ENCODE measurements around the gene CPE.

The CPE gene

DNA sequence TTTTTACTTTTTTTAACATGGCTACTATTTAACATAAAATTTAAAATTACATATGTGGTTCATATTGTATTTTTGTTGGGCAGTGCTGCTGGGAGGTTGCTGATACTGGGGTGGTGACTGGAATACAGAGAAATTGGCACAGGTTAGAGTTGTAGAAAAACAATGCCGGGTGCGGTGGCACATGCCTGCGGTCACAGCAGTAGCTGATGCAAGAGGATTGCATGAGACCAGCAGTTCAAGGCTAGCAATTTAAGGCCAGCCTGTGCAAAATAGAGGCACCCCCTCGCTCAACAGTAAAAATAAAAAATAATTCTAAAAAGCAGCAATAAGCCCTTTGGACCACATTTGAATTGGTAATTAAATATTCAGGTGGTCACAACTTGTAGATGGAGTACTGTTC, 11.8 kb upstream of the CPE start:
- no peak for DNase-seq

GRCh38 chr4:165368114-165368513, 10.7 kb upstream of the CPE start:
- DNase-seq: no peak

DNA sequence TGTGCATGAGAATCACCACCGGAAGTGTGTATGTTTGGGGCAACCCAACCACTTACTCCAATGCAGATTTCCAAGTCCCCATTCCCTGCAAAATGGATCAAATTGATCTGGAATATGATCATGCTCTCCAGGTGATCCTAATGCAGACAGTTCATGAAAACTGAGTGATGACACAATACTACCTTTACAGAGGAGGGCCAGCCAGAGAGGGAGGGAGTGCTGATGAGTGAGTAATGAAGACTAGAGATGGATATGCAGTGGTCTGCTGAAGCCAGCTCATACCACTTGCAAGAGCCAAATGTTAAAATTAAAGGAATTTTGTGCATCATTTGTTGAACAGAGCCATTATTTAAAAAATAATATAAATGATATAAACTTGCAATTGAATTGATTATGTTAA, 10.2 kb upstream of the CPE start:
- no peak for DNase-seq

GRCh38 chr4:165369522-165369921, 9.3 kb upstream of the CPE start:
- DNase-seq: no peak

DNA sequence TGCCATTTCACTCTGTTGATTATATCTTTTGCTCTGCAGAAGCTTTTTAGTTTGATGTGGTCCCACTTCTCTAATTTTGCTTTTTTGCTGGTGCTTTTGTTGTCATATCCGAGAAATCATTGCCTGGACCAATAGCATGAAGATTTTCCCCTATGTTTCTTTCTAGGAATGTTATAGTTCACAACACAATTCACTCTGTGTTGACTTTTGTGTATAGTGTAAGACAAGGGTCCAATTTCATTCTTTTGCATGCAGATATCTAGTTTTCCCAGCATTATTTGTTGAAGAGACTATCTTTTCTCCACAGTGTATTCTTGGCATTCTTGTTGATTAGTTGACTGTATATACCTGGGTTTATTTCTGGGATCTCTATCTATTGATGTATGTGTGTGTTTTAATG, 8.3 kb upstream of the CPE start:
- DNase-seq: no peak

GRCh38 chr4:165375465-165375864, 3.3 kb upstream of the CPE start:
- no peak for DNase-seq

GRCh38 chr4:165378398-165378744, 437 bp upstream of the CPE start:
- DNase-seq: no peak

- DNase-seq: peak; percentile 60
These were observed 863 bp downstream of the CPE start for GRCh38 chr4:165379678-165380064.

DNA sequence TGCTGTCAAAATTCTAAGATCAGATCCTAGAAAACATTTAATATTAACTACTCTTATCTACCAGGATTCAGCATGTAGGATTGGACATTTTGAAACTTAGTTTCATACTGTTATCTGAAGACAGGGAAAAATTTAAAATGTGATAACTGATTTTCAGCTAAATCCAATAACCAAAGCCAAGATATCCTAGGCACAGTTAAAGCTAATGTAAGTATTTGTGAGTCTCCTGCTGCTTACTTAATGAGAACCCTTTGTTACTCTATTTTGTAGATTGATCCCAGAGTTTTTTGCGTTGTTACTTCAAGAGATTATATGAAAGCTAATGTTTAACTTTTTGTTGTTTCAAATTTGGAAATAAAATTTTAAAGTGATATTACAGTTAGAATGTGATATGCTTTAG, 2.0 kb downstream of the CPE start:
- DNase-seq: no peak

- peak; percentile 13 for DNase-seq
These were observed 3.1 kb downstream of the CPE start for GRCh38 chr4:165381821-165382373.

GRCh38 chr4:165382640-165383039, 3.8 kb downstream of the CPE start:
- DNase-seq: no peak

DNA sequence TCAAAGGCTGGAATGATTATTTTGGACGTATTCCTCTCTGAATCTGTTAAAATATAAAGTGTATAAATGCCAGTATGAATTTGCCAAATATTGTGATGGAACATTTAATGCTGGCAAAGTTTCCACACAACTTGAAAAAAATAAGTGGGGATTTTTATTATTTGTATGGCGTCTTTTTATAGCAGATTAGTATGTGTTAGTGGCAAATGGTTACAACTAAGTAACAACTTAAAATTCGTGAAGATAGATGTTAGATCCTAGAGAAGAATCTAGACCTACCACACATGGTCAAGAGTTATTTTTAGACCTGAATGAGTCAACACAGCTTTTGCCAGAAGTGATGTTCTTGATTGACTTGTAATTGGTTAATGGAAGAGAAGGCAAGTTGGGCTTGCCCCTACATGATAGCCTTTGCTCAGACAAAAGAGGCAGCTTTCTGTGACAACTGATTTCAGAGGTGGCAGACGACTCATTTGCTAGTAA, 4.8 kb downstream of the CPE start:
- no peak for DNase-seq

GRCh38 chr4:165384186-165384585, 5.4 kb downstream of the CPE start:
- no peak for DNase-seq

DNA sequence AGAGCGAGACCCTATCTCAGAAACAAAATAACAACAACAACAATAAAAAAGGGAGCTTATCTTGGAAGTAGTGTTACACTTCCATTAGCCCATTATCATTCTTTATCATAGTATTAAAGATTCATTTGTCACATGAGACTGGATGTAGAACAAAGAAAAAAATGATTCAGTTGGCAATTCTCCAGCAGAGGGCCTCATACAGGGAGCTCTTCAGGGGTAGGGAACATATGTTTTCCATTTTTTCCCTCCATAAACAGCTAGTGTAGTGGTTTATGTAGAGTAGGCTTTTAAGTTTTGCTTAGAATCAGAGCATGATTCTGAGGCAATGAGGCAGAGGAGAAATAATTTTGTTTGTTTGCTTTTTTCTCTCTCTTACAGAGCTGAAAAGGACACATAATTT, 5.8 kb downstream of the CPE start:
- peak; percentile 45 for DNase-seq

GRCh38 chr4:165385126-165385525, 6.3 kb downstream of the CPE start:
- DNase-seq: no peak

GRCh38 chr4:165386328-165386727, 7.5 kb downstream of the CPE start:
- DNase-seq: no peak

DNA sequence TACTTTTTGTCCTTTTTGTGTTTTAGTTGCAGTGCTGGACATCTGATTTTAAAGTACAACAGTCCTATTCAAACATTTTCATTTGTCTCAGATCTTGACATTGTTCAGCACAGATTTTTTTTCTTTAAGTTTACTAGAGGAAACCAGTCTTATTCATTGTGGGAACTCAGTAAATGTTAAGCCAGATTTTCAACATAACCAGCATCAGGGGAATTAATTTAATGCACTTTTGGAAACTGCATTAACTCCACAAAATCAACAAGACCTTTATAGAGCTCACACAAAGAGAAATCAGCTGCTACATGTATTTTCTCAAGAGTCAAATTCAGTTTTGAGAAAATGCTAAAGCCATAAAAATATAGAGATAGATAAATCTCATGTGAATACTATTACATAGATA, 9.9 kb downstream of the CPE start:
- no peak for DNase-seq

- DNase-seq: no peak
These were observed 14.2 kb downstream of the CPE start for GRCh38 chr4:165393051-165393450.

DNA sequence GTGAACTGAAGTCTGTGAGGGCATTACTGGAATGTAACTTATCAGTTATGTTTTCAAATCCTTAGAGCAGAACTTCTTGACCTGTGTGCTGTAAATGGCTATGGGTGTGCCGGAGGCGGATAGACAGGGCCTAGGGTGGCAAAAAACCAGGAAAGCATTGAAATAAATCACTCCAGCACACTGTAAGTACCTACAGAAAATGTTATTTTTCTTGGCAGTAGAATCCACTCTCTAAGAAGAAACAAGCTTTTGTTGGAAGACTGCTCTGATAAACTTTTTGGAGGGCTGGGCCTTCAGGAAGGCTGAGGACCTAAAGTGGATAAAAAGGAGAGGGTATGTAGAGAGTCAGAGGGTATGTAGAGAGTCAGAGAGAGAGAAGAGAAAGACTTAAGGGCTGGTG, 14.9 kb downstream of the CPE start:
- DNase-seq: no peak

DNA sequence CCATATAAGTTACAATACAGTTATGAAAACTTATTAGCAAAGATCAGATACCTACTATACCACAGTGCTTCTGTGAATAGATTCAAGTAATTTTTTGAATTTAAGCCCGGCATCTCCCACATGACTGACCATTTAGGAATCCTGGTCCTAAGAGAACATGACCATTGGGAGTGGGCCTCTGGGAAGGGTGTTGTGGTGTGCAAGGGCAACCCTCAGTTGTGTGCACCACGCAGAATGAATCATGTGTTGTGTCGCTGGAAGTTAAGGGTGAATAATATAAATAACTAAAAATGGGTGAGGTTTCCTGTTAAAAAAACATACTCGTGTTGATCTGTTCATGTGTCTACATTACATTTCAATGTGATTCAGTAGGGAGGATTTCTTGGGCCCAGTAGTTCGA, 15.5 kb downstream of the CPE start:
- DNase-seq: no peak

GRCh38 chr4:165398570-165398969, 19.8 kb downstream of the CPE start:
- peak; percentile 96 for DNase-seq

GRCh38 chr4:165402375-165402774, 23.6 kb downstream of the CPE start:
- no peak for DNase-seq

GRCh38 chr4:165403048-165403447, 24.2 kb downstream of the CPE start:
- no peak for DNase-seq

DNA sequence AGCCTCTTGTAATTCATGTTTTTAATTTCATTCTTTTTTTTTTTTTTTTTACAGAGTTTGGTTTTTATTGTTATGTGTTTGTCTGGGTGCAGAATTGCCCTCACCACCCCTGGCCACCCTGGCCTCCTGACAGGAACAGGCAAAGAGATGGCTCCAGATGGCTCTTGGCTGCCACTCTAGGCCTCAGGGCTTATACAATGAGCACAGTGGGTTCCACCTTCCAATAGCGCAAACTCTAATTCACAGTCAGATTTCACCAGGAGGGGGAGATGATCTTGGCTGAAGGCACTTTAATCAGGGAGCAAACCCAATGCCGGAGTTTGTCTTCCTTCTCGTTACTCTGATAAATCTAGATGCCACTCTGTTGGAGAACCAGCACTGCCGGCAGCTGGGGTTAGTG, 24.8 kb downstream of the CPE start:
- no peak for DNase-seq

GRCh38 chr4:165404080-165404479, 25.3 kb downstream of the CPE start:
- no peak for DNase-seq

- no peak for DNase-seq
These were observed 25.9 kb downstream of the CPE start for GRCh38 chr4:165404696-165405095.
